Measurements from ENCODE around the gene MYH3.

Gene MYH3

GRCh38 chr17:10674704-10675103 lies 17.6 kb upstream of the MYH3 start:
- Histone ChIP-seq H3K4me1 (ENCODE audit: control insufficient read depth, insufficient read depth, low read length, poor library complexity, severe bottlenecking) (peaks cover 7% of the 10 kb centered on the region), H3K4me3 (ENCODE audit: extremely low read depth, insufficient read depth, low read length, poor library complexity, severe bottlenecking) (no peak overlapping the region), H3K27ac (ENCODE audit: low read depth, low read length, severe bottlenecking) (no peak overlapping the region), H3K36me3 (ENCODE audit: control insufficient read depth, insufficient read depth, low read length) (peaks cover 54% of the 10 kb centered on the region), H3K9me3 (ENCODE audit: control insufficient read depth, low read length) (no peaks in the 10 kb centered on the region)
- 100% methylated on average over 4 of the region's 4 CpGs for whole genome bisulfite sequencing, 2 experiments (ENCODE audit: insufficient coverage in 2 of 2)

GRCh38 chr17:10673312-10673711 lies 16.2 kb upstream of the MYH3 start:
- H3K27ac ChIP-seq (ENCODE audit: low read depth, low read length, severe bottlenecking) = peak overlapping the region; percentile 73
- H3K36me3 ChIP-seq (ENCODE audit: control insufficient read depth, insufficient read depth, low read length) = peaks cover 41% of the 10 kb centered on the region
- H3K9me3 ChIP-seq (ENCODE audit: control insufficient read depth, low read length) = no peaks in the 10 kb centered on the region
- H3K4me3 ChIP-seq (ENCODE audit: extremely low read depth, insufficient read depth, low read length, poor library complexity, severe bottlenecking) = no peak overlapping the region
- 90 to 94% methylated on average over 11 to 12 of the region's 12 CpGs for WGBS, 2 experiments (ENCODE audit: insufficient coverage in 2 of 2)
- peaks cover 7% of the 10 kb centered on the region for H3K4me1 ChIP-seq (ENCODE audit: control insufficient read depth, insufficient read depth, low read length, poor library complexity, severe bottlenecking)

GRCh38 chr17:10668775-10669174 lies 11.7 kb upstream of the MYH3 start:
- Histone ChIP-seq H3K4me1 (ENCODE audit: control insufficient read depth, insufficient read depth, low read length, poor library complexity, severe bottlenecking) (peaks cover 7% of the 10 kb centered on the region), H3K9me3 (ENCODE audit: control insufficient read depth, low read length) (no peaks in the 10 kb centered on the region), H3K27ac (ENCODE audit: low read depth, low read length, severe bottlenecking) (no peak overlapping the region), H3K4me3 (ENCODE audit: extremely low read depth, insufficient read depth, low read length, poor library complexity, severe bottlenecking) (no peak overlapping the region), H3K36me3 (ENCODE audit: control insufficient read depth, insufficient read depth, low read length) (peaks cover 3% of the 10 kb centered on the region)
- WGBS, 2 experiments (ENCODE audit: insufficient coverage in 2 of 2) = no CpG with 5 or more reads among the region's 1 CpG

- no peak overlapping the region for H3K4me3 ChIP-seq (ENCODE audit: extremely low read depth, insufficient read depth, low read length, poor library complexity, severe bottlenecking)
- H3K4me1 ChIP-seq (ENCODE audit: control insufficient read depth, insufficient read depth, low read length, poor library complexity, severe bottlenecking) = peaks cover 7% of the 10 kb centered on the region
- H3K9me3 ChIP-seq (ENCODE audit: control insufficient read depth, low read length) = no peaks in the 10 kb centered on the region
- no peak overlapping the region for H3K27ac ChIP-seq (ENCODE audit: low read depth, low read length, severe bottlenecking)
- no peaks in the 10 kb centered on the region for H3K36me3 ChIP-seq (ENCODE audit: control insufficient read depth, insufficient read depth, low read length)
- no CpG with 5 or more reads among the region's 5 CpGs for WGBS, 2 experiments (ENCODE audit: insufficient coverage in 2 of 2)
Measured at GRCh38 chr17:10666906-10667305, 9.8 kb upstream of the MYH3 start.

GRCh38 chr17:10664571-10664970 lies 7.5 kb upstream of the MYH3 start:
- no peaks in the 10 kb centered on the region for H3K9me3 ChIP-seq (ENCODE audit: control insufficient read depth, low read length)
- no peak overlapping the region for H3K4me3 ChIP-seq (ENCODE audit: extremely low read depth, insufficient read depth, low read length, poor library complexity, severe bottlenecking)
- H3K27ac ChIP-seq (ENCODE audit: low read depth, low read length, severe bottlenecking) = no peak overlapping the region
- H3K36me3 ChIP-seq (ENCODE audit: control insufficient read depth, insufficient read depth, low read length) = no peaks in the 10 kb centered on the region
- H3K4me1 ChIP-seq (ENCODE audit: control insufficient read depth, insufficient read depth, low read length, poor library complexity, severe bottlenecking) = no peaks in the 10 kb centered on the region
- WGBS, 2 experiments (ENCODE audit: insufficient coverage in 2 of 2) = 94% methylated on average over 9 of the region's 9 CpGs

- Histone ChIP-seq H3K9me3 (ENCODE audit: control insufficient read depth, low read length) (no peaks in the 10 kb centered on the region), H3K4me3 (ENCODE audit: extremely low read depth, insufficient read depth, low read length, poor library complexity, severe bottlenecking) (no peak overlapping the region), H3K4me1 (ENCODE audit: control insufficient read depth, insufficient read depth, low read length, poor library complexity, severe bottlenecking) (no peaks in the 10 kb centered on the region), H3K27ac (ENCODE audit: low read depth, low read length, severe bottlenecking) (no peak overlapping the region), H3K36me3 (ENCODE audit: control insufficient read depth, insufficient read depth, low read length) (no peaks in the 10 kb centered on the region)
- 92 to 95% methylated on average over 5 to 6 of the region's 6 CpGs for WGBS, 2 experiments (ENCODE audit: insufficient coverage in 2 of 2)
Measured at GRCh38 chr17:10663231-10663630, 6.1 kb upstream of the MYH3 start.

- H3K27ac ChIP-seq (ENCODE audit: low read depth, low read length, severe bottlenecking) = no peak overlapping the region
- H3K4me1 ChIP-seq (ENCODE audit: control insufficient read depth, insufficient read depth, low read length, poor library complexity, severe bottlenecking) = no peaks in the 10 kb centered on the region
- no peaks in the 10 kb centered on the region for H3K36me3 ChIP-seq (ENCODE audit: control insufficient read depth, insufficient read depth, low read length)
- no peak overlapping the region for H3K4me3 ChIP-seq (ENCODE audit: extremely low read depth, insufficient read depth, low read length, poor library complexity, severe bottlenecking)
- H3K9me3 ChIP-seq (ENCODE audit: control insufficient read depth, low read length) = no peaks in the 10 kb centered on the region
- WGBS, 2 experiments (ENCODE audit: insufficient coverage in 2 of 2) = 89 to 92% methylated on average over 10 of the region's 10 CpGs
Measured at GRCh38 chr17:10661437-10661836, 4.3 kb upstream of the MYH3 start.

GRCh38 chr17:10657879-10658278 lies 770 bp upstream of the MYH3 start:
- Histone ChIP-seq H3K4me1 (ENCODE audit: control insufficient read depth, insufficient read depth, low read length, poor library complexity, severe bottlenecking) (no peaks in the 10 kb centered on the region), H3K36me3 (ENCODE audit: control insufficient read depth, insufficient read depth, low read length) (no peaks in the 10 kb centered on the region), H3K9me3 (ENCODE audit: control insufficient read depth, low read length) (no peaks in the 10 kb centered on the region), H3K27ac (ENCODE audit: low read depth, low read length, severe bottlenecking) (no peak overlapping the region), H3K4me3 (ENCODE audit: extremely low read depth, insufficient read depth, low read length, poor library complexity, severe bottlenecking) (no peak overlapping the region)
- WGBS, 2 experiments (ENCODE audit: insufficient coverage in 2 of 2) = 81 to 94% methylated on average over 9 to 10 of the region's 10 CpGs

- no peaks in the 10 kb centered on the region for H3K36me3 ChIP-seq (ENCODE audit: control insufficient read depth, insufficient read depth, low read length)
- no peaks in the 10 kb centered on the region for H3K4me1 ChIP-seq (ENCODE audit: control insufficient read depth, insufficient read depth, low read length, poor library complexity, severe bottlenecking)
- no peak overlapping the region for H3K4me3 ChIP-seq (ENCODE audit: extremely low read depth, insufficient read depth, low read length, poor library complexity, severe bottlenecking)
- H3K27ac ChIP-seq (ENCODE audit: low read depth, low read length, severe bottlenecking) = no peak overlapping the region
- no peaks in the 10 kb centered on the region for H3K9me3 ChIP-seq (ENCODE audit: control insufficient read depth, low read length)
- WGBS, 2 experiments (ENCODE audit: insufficient coverage in 2 of 2) = 86 to 98% methylated on average over 5 of the region's 5 CpGs
Measured at GRCh38 chr17:10653987-10654386, 3.1 kb downstream of the MYH3 start.

- WGBS, 2 experiments (ENCODE audit: insufficient coverage in 2 of 2) = 88 to 94% methylated on average over 6 to 7 of the region's 11 CpGs
- no peaks in the 10 kb centered on the region for H3K9me3 ChIP-seq (ENCODE audit: control insufficient read depth, low read length)
- no peak overlapping the region for H3K27ac ChIP-seq (ENCODE audit: low read depth, low read length, severe bottlenecking)
- no peaks in the 10 kb centered on the region for H3K36me3 ChIP-seq (ENCODE audit: control insufficient read depth, insufficient read depth, low read length)
- no peaks in the 10 kb centered on the region for H3K4me1 ChIP-seq (ENCODE audit: control insufficient read depth, insufficient read depth, low read length, poor library complexity, severe bottlenecking)
- no peak overlapping the region for H3K4me3 ChIP-seq (ENCODE audit: extremely low read depth, insufficient read depth, low read length, poor library complexity, severe bottlenecking)
Measured at GRCh38 chr17:10652984-10653659, 4.0 kb downstream of the MYH3 start.

- 64 to 67% methylated on average over 6 of the region's 9 CpGs for WGBS, 2 experiments (ENCODE audit: insufficient coverage in 2 of 2)
- Histone ChIP-seq H3K4me1 (ENCODE audit: control insufficient read depth, insufficient read depth, low read length, poor library complexity, severe bottlenecking) (no peaks in the 10 kb centered on the region), H3K9me3 (ENCODE audit: control insufficient read depth, low read length) (no peaks in the 10 kb centered on the region), H3K4me3 (ENCODE audit: extremely low read depth, insufficient read depth, low read length, poor library complexity, severe bottlenecking) (no peak overlapping the region), H3K27ac (ENCODE audit: low read depth, low read length, severe bottlenecking) (no peak overlapping the region), H3K36me3 (ENCODE audit: control insufficient read depth, insufficient read depth, low read length) (no peaks in the 10 kb centered on the region)
Measured at GRCh38 chr17:10651927-10652326, 5.2 kb downstream of the MYH3 start.
